Measurements from ENCODE around the gene ELK4.

GRCh38 chr1:205581321-205581980, 50.4 kb downstream of the ELK4 start:
- TF ChIP-seq REST (IDR thresholded peaks at IDR 0.05; ENCODE audit: low read depth) (no peak), TEAD4 (IDR thresholded peaks at IDR 0.05) (no peak), EP300 (IDR thresholded peaks at IDR 0.05; ENCODE audit: borderline replicate concordance) (no peak), MAX (IDR thresholded peaks at IDR 0.05) (no peak), TAF1 (IDR thresholded peaks at IDR 0.05; ENCODE audit: low read depth) (no peak), YY1 (IDR thresholded peaks at IDR 0.05; ENCODE audit: low read depth) (no peak), NFIC (IDR thresholded peaks at IDR 0.05) (no peak), EGR1 (IDR thresholded peaks at IDR 0.05) (no peak), USF1 (IDR thresholded peaks at IDR 0.05) (no peak)

Measured in Ishikawa (cell line).